ENCODE results near the gene GABBR2. TPM values are rescaled to one million over a fixed set of nuclear protein-coding genes. Genes with fewer than 3 reads are reported as not detected.

Gene GABBR2
- total RNA-seq, 1 experiment from 2014 or later: 0.23 TPM

- no peaks in the 10 kb centered on the region; the same call in 1 of the 2 replicates for H3K36me3 ChIP-seq (ENCODE audit: control insufficient read depth, insufficient read depth, low read length)
Measured at GRCh38 chr9:98751210-98751609, 42.5 kb upstream of the GABBR2 start.

GRCh38 chr9:98750364-98751060, 41.8 kb upstream of the GABBR2 start:
- POLR2A ChIA-PET: no interaction called here
- H3K27me3 ChIP-seq (replicated peaks; ENCODE audit: control insufficient read depth, insufficient read depth, low read length): no peaks in the 10 kb centered on the region
- H3K9me3 ChIP-seq: no peaks in the 10 kb centered on the region
- H3K4me1 ChIP-seq: no peaks in the 10 kb centered on the region
- H3K27me3 Mint-ChIP-seq (ENCODE audit: insufficient read depth, unreplicated experiment): no peaks in the 10 kb centered on the region
- H3K9me3 Mint-ChIP-seq (ENCODE audit: unreplicated experiment): no peaks in the 10 kb centered on the region
- no peak overlapping the region for H3K27ac Mint-ChIP-seq (ENCODE audit: unreplicated experiment)
- CTCF ChIA-PET: no interaction called here
- DNase-seq: no peak
- BruUV-seq (replicated peaks): no TSS peak
- TF ChIP-seq, protein P1, sequence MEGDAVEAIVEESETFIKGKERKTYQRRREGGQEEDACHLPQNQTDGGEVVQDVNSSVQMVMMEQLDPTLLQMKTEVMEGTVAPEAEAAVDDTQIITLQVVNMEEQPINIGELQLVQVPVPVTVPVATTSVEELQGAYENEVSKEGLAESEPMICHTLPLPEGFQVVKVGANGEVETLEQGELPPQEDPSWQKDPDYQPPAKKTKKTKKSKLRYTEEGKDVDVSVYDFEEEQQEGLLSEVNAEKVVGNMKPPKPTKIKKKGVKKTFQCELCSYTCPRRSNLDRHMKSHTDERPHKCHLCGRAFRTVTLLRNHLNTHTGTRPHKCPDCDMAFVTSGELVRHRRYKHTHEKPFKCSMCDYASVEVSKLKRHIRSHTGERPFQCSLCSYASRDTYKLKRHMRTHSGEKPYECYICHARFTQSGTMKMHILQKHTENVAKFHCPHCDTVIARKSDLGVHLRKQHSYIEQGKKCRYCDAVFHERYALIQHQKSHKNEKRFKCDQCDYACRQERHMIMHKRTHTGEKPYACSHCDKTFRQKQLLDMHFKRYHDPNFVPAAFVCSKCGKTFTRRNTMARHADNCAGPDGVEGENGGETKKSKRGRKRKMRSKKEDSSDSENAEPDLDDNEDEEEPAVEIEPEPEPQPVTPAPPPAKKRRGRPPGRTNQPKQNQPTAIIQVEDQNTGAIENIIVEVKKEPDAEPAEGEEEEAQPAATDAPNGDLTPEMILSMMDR (IDR thresholded peaks at IDR 0.05; ENCODE audit: insufficient read depth in 1 of 2, low read depth in 1 of 2, low read length in 1 of 2, severe bottlenecking in 1 of 2, unreplicated experiment in 1 of 2): no peak
- H3K4me3 ChIP-seq (ENCODE audit: low read depth, low read length): no peak overlapping the region
- no peak overlapping the region for H3K4me3 Mint-ChIP-seq (ENCODE audit: unreplicated experiment)
- H3K36me3 Mint-ChIP-seq (ENCODE audit: insufficient read depth, unreplicated experiment): peaks cover 13% of the 10 kb centered on the region
- H3K4me1 Mint-ChIP-seq (ENCODE audit: low read depth, unreplicated experiment): no peaks in the 10 kb centered on the region
- H3K36me3 ChIP-seq (ENCODE audit: control insufficient read depth, insufficient read depth, low read length): no peaks in the 10 kb centered on the region; the same call in 1 of the 2 replicates
- intact Hi-C loops (cut with micrococcal nuclease; ENCODE audit: unreplicated experiment): no loop called here

More at GRCh38 chr9:98751210-98751609, 42.5 kb upstream of the GABBR2 start:
- Histone ChIP-seq H3K4me3 (ENCODE audit: low read depth, low read length) (no peak overlapping the region), H3K4me1 (no peaks in the 10 kb centered on the region), H3K27me3 (replicated peaks; ENCODE audit: control insufficient read depth, insufficient read depth, low read length) (no peaks in the 10 kb centered on the region), H3K9me3 (no peaks in the 10 kb centered on the region)
- no peak overlapping the region for H3K27ac Mint-ChIP-seq (ENCODE audit: unreplicated experiment)
- no TSS peak for BruUV-seq (replicated peaks)
- ChIA-PET POLR2A (no interaction called here), CTCF (no interaction called here)
- H3K9me3 Mint-ChIP-seq (ENCODE audit: unreplicated experiment): no peaks in the 10 kb centered on the region
- H3K27me3 Mint-ChIP-seq (ENCODE audit: insufficient read depth, unreplicated experiment): no peaks in the 10 kb centered on the region
- no peaks in the 10 kb centered on the region for H3K4me1 Mint-ChIP-seq (ENCODE audit: low read depth, unreplicated experiment)
- intact Hi-C loops (cut with micrococcal nuclease; ENCODE audit: unreplicated experiment): no loop called here
- no peak for DNase-seq
- TF ChIP-seq, protein P1 (IDR thresholded peaks at IDR 0.05; ENCODE audit: insufficient read depth in 1 of 2, low read depth in 1 of 2, low read length in 1 of 2, severe bottlenecking in 1 of 2, unreplicated experiment in 1 of 2): no peak
- H3K36me3 Mint-ChIP-seq (ENCODE audit: insufficient read depth, unreplicated experiment): peaks cover 13% of the 10 kb centered on the region
- H3K4me3 Mint-ChIP-seq (ENCODE audit: unreplicated experiment): no peak overlapping the region

DNA sequence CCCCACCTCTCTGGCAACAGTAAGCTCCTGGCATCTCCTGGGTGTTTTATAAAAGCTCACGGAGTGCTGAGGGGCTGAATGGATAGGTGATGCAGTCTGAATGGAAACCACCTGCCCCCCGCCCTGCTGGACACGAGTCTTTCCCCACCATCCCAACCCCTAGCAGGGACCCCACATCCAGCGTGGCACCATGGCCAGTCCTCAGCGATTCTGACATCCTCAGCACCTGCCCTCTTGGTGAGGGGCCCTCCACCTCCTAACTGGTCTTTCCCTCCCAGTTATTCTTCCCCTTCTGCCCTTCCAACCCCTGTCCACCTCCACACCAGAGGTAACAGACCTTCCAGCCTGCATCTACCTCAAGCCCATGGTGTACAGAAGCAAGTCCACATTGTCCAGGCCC, 38.7 kb upstream of the GABBR2 start:
- no TSS peak for BruUV-seq (replicated peaks)
- no peaks in the 10 kb centered on the region for H3K27me3 Mint-ChIP-seq (ENCODE audit: insufficient read depth, unreplicated experiment)
- H3K4me1 Mint-ChIP-seq (ENCODE audit: low read depth, unreplicated experiment): no peaks in the 10 kb centered on the region
- H3K27me3 ChIP-seq (replicated peaks; ENCODE audit: control insufficient read depth, insufficient read depth, low read length): no peaks in the 10 kb centered on the region
- H3K36me3 Mint-ChIP-seq (ENCODE audit: insufficient read depth, unreplicated experiment): peaks cover 4% of the 10 kb centered on the region
- no peaks in the 10 kb centered on the region for H3K9me3 ChIP-seq
- intact Hi-C loops (cut with micrococcal nuclease; ENCODE audit: unreplicated experiment): no loop called here
- ChIA-PET POLR2A (no interaction called here), CTCF (no interaction called here)
- H3K27ac Mint-ChIP-seq (ENCODE audit: unreplicated experiment): no peak overlapping the region
- no peak overlapping the region for H3K4me3 Mint-ChIP-seq (ENCODE audit: unreplicated experiment)
- H3K4me1 ChIP-seq: no peaks in the 10 kb centered on the region
- no peaks in the 10 kb centered on the region for H3K9me3 Mint-ChIP-seq (ENCODE audit: unreplicated experiment)
- H3K4me3 ChIP-seq (ENCODE audit: low read depth, low read length): no peak overlapping the region
- TF ChIP-seq, protein P1 (IDR thresholded peaks at IDR 0.05; ENCODE audit: insufficient read depth in 1 of 2, low read depth in 1 of 2, low read length in 1 of 2, severe bottlenecking in 1 of 2, unreplicated experiment in 1 of 2): no peak
- H3K36me3 ChIP-seq (ENCODE audit: control insufficient read depth, insufficient read depth, low read length): no peaks in the 10 kb centered on the region; the same call in 1 of the 2 replicates
- DNase-seq: no peak

Measured in Caco-2 (cell line).